BE2C (cell line): ENCODE results near the gene TRIOBP. TPM values are rescaled to one million over a fixed set of nuclear protein-coding genes. Genes with fewer than 3 reads are reported as not detected.
A peak's percentile ranks its signal among the peaks of the same experiment; 100 is the strongest.

Experiments
- DNase-seq: peaks from one replicate; pipeline ENCODE4 v3.0.0-alpha.2; 2020
- H3K27me3 ChIP-seq: fragments of 250-450 bp; sonication (Bioruptor Pico); 2 replicates; pipeline ENCODE4 v1.5.1; 2020; ENCODE audit warnings: mild to moderate bottlenecking
- H3K36me3 ChIP-seq: fragments of 250-450 bp; sonication (Bioruptor Pico); 2 replicates; pipeline ENCODE4 v1.5.1; 2020; ENCODE audit warnings: mild to moderate bottlenecking
- H3K4me1 ChIP-seq: fragments of 250-450 bp; sonication (Bioruptor Pico); 2 replicates; pipeline ENCODE4 v1.5.1; 2020
- H3K4me3 ChIP-seq: 2 replicates; pipeline ENCODE4 v1.5.1; 2011; ENCODE audit warnings: low read depth, low read length
- H3K9me3 ChIP-seq: fragments of 250-450 bp; sonication (Bioruptor Pico); 2 replicates; pipeline ENCODE4 v1.5.1; 2020
- CTCF ChIP-seq: IDR thresholded peaks from 2 replicates; pipeline ENCODE4 v1.5.1; 2012; ENCODE audit warnings: mild to moderate bottlenecking, low read depth, low read length
- polyA plus RNA-seq: library from polyadenylated mRNA; unstranded; fragments of >200 nt; gene quantifications from one replicate; pipeline ENCODE4 v1.2.1, GENCODE V29; 2012; ENCODE audit warnings: low read depth, missing spikeins; ENCODE audit not compliant: insufficient read length, insufficient read depth

TRIOBP gene
- 25.0 TPM for polyA plus RNA-seq

GRCh38 chr22:37696657-37697537 is at the start of gene TRIOBP:
TRIOBP (plus strand) TSS chr22:37697048; CDS start chr22:37701366, 4,318 bp downstream.
- DNase-seq, result peak; percentile 100
- TF ChIP-seq CTCF, result peak; percentile 42
- Histone ChIP-seq H3K36me3 (peaks cover 18% of the 10 kb centered on the region), H3K27me3 (no peaks in the 10 kb centered on the region), H3K9me3 (no peaks in the 10 kb centered on the region), H3K4me3 (peak within 1 kb of the TSS; percentile 71), H3K4me1 (peaks cover 10% of the 10 kb centered on the region)

GRCh38 chr22:37647317-37647716 is 49.5 kb upstream of the TRIOBP start:
- peaks cover 2% of the 10 kb centered on the region; the same call in 1 of the 2 replicates for H3K36me3 ChIP-seq

GRCh38 chr22:37647928-37648327 is 48.9 kb upstream of the TRIOBP start:
- Histone ChIP-seq H3K9me3 (no peaks in the 10 kb centered on the region), H3K4me1 (no peaks in the 10 kb centered on the region), H3K27me3 (no peaks in the 10 kb centered on the region), H3K4me3 (no peak overlapping the region), H3K36me3 (peaks cover 2% of the 10 kb centered on the region; the same call in 1 of the 2 replicates)
- no peak for DNase-seq
- no peak for TF ChIP-seq CTCF

More at GRCh38 chr22:37647317-37647716, 49.5 kb upstream of the TRIOBP start:
- H3K4me3 ChIP-seq, result no peak overlapping the region
- H3K4me1 ChIP-seq, result no peaks in the 10 kb centered on the region
- no peaks in the 10 kb centered on the region for H3K9me3 ChIP-seq
- TF ChIP-seq CTCF, result no peak
- DNase-seq, result no peak
- H3K27me3 ChIP-seq, result no peaks in the 10 kb centered on the region

GRCh38 chr22:37650463-37651136 is 46.2 kb upstream of the TRIOBP start:
- TF ChIP-seq CTCF, result no peak
- no peak for DNase-seq
- Histone ChIP-seq H3K4me3 (no peak overlapping the region), H3K36me3 (no peaks in the 10 kb centered on the region; the same call in 1 of the 2 replicates), H3K27me3 (no peaks in the 10 kb centered on the region), H3K4me1 (no peaks in the 10 kb centered on the region), H3K9me3 (no peaks in the 10 kb centered on the region)

GRCh38 chr22:37654563-37655251 is 42.1 kb upstream of the TRIOBP start:
- Histone ChIP-seq H3K9me3 (no peaks in the 10 kb centered on the region), H3K27me3 (no peaks in the 10 kb centered on the region), H3K4me3 (no peak overlapping the region), H3K4me1 (peaks cover 3% of the 10 kb centered on the region; the same call in 1 of the 2 replicates), H3K36me3 (no peaks in the 10 kb centered on the region; the same call in 1 of the 2 replicates)
- TF ChIP-seq CTCF, result no peak
- no peak for DNase-seq
